Neuronal stem cell (in vitro differentiated cells): Measurements from ENCODE around the gene LYSMD2.

Experiments
- DNase-seq: peaks from one replicate; pipeline ENCODE4 v3.0.0-alpha.2; 2013; ENCODE audit warnings: low spot score
- H2AFZ ChIP-seq: one replicate; pipeline ENCODE4 v1.6.1; 2013; ENCODE audit warnings: mild to moderate bottlenecking, low read length, inconsistent platforms
- H2AK5ac ChIP-seq: 2 replicates; pipeline ENCODE4 v1.6.1; 2013; ENCODE audit warnings: low read depth, mild to moderate bottlenecking, inconsistent platforms, low read length, moderate library complexity, mixed read lengths
- H2BK120ac ChIP-seq: 2 replicates; pipeline ENCODE4 v1.6.1; 2013; ENCODE audit warnings: low read depth, mild to moderate bottlenecking, inconsistent platforms, low read length, moderate library complexity, mixed read lengths
- H2BK12ac ChIP-seq: one replicate; pipeline ENCODE4 v1.6.1; 2013; ENCODE audit warnings: low read length, inconsistent platforms
- H2BK15ac ChIP-seq: 2 replicates; pipeline ENCODE4 v1.6.1; 2013; ENCODE audit warnings: mild to moderate bottlenecking, low read length, inconsistent platforms, mixed read lengths
- H2BK5ac ChIP-seq: one replicate; pipeline ENCODE4 v1.6.1; 2013; ENCODE audit warnings: inconsistent platforms, mild to moderate bottlenecking, low read length, moderate library complexity
- H3K14ac ChIP-seq: one replicate; pipeline ENCODE4 v1.6.1; 2013; ENCODE audit warnings: low read length, inconsistent platforms
- H3K18ac ChIP-seq: 2 replicates; pipeline ENCODE4 v1.6.1; 2013; ENCODE audit warnings: low read length, inconsistent platforms
- H3K23ac ChIP-seq: 2 replicates; pipeline ENCODE4 v1.6.1; 2013; ENCODE audit warnings: low read depth, mild to moderate bottlenecking, mixed read lengths, low read length, inconsistent platforms; ENCODE audit not compliant: poor library complexity
- H3K27ac ChIP-seq: replicated peaks from 3 replicates; pipeline ENCODE4 v1.5.1; 2013; ENCODE audit warnings: low read length, inconsistent platforms
- H3K27me3 ChIP-seq, 3 experiments: 2 replicates each; pipeline ENCODE4 v1.6.1; 2013; ENCODE audit warnings: low read length in 3 of 3, mild to moderate bottlenecking in 2 of 3, inconsistent platforms in 1 of 3, low read depth in 1 of 3, mixed read lengths in 1 of 3, moderate library complexity in 1 of 3; ENCODE audit not compliant: control insufficient read depth in 3 of 3, insufficient read depth in 3 of 3
- H3K36me3 ChIP-seq, 2 donors: replicated peaks in 1 of 2; 2 replicates each; pipeline ENCODE4 v1.6.1; 2013; ENCODE audit warnings: low read length in 2 of 2; ENCODE audit not compliant: control insufficient read depth in 2 of 2, insufficient read depth in 2 of 2
- H3K4ac ChIP-seq: 2 replicates; pipeline ENCODE4 v1.6.1; 2013; ENCODE audit warnings: inconsistent platforms, mild to moderate bottlenecking, low read length, moderate library complexity
- H3K4me1 ChIP-seq, 2 donors: 1 replicate in 1 of 2; 2 replicates in 1 of 2; pipeline ENCODE4 v1.6.1; 2013; ENCODE audit warnings: low read length in 2 of 2, low read depth in 1 of 2; ENCODE audit not compliant: control insufficient read depth in 2 of 2, insufficient read depth in 1 of 2
- H3K4me2 ChIP-seq: one replicate; pipeline ENCODE4 v1.6.1; 2013; ENCODE audit warnings: mild to moderate bottlenecking, low read length, inconsistent platforms; ENCODE audit not compliant: insufficient read depth, poor library complexity, severe bottlenecking
- H3K4me3 ChIP-seq, 2 donors: 2 replicates each; pipeline ENCODE4 v1.5.1; 2013; ENCODE audit warnings: low read length in 2 of 2, mild to moderate bottlenecking in 2 of 2, inconsistent platforms in 1 of 2, moderate library complexity in 1 of 2
- H3K79me1 ChIP-seq: one replicate; pipeline ENCODE4 v1.6.1; 2013; ENCODE audit warnings: low read depth, mild to moderate bottlenecking, inconsistent platforms, low read length, moderate library complexity
- H3K9ac ChIP-seq: one replicate; pipeline ENCODE4 v1.6.1; 2013; ENCODE audit warnings: mild to moderate bottlenecking, low read depth, low read length, inconsistent platforms; ENCODE audit not compliant: poor library complexity
- H3K9me3 ChIP-seq, 2 donors: replicated peaks in 1 of 2; 2 replicates each; pipeline versions ENCODE3 to v1.6.1; 2013; ENCODE audit warnings: low read length in 2 of 2, mild to moderate bottlenecking in 2 of 2, inconsistent platforms in 1 of 2, low read depth in 1 of 2, mixed read lengths in 1 of 2, moderate library complexity in 1 of 2; ENCODE audit not compliant: control insufficient read depth in 2 of 2, insufficient read depth in 1 of 2
- H4K8ac ChIP-seq: one replicate; pipeline ENCODE4 v1.6.1; 2013; ENCODE audit warnings: low read depth, mild to moderate bottlenecking, inconsistent platforms, low read length, moderate library complexity
- H4K91ac ChIP-seq: one replicate; pipeline ENCODE4 v1.6.1; 2013; ENCODE audit warnings: low read length, low read depth, mild to moderate bottlenecking, inconsistent platforms; ENCODE audit not compliant: poor library complexity
- WGBS, 2 donors: extraction: QIAGEN DNeasy Blood & Tissue Kit; methylation state at CpG; one replicate each; pipeline ENCODE4 v1.1.7; 2013; ENCODE audit warnings: missing lambda C conversion rate in 2 of 2, mixed read lengths in 1 of 2; ENCODE audit not compliant: insufficient read length in 2 of 2, insufficient replicate concordance in 1 of 2; ENCODE audit errors: extremely low coverage in 2 of 2; 5-methylcytosine and 5-hydroxymethylcytosine counted together

Gene LYSMD2

GRCh38 chr15:51709031-51709430 is 28.4 kb downstream of the LYSMD2 start:
- WGBS, 2 donors = no CpG with 5 or more reads among the region's 5 CpGs
- no peaks in the 10 kb centered on the region for H3K79me1 ChIP-seq
- H3K9me3 ChIP-seq = no peaks in the 10 kb centered on the region
- H2BK15ac ChIP-seq = no peak overlapping the region
- H4K91ac ChIP-seq = no peak overlapping the region
- no peak overlapping the region for H3K18ac ChIP-seq
- H3K4ac ChIP-seq = no peak overlapping the region
- no peak overlapping the region for H2BK120ac ChIP-seq
- H3K4me3 ChIP-seq = no peak overlapping the region
- DNase-seq = no peak
- H3K27me3 ChIP-seq = no peaks in the 10 kb centered on the region
- no peak overlapping the region for H2AFZ ChIP-seq
- no peak overlapping the region for H4K8ac ChIP-seq
- no peak overlapping the region for H3K9ac ChIP-seq
- no peaks in the 10 kb centered on the region for H3K4me1 ChIP-seq
- no peak overlapping the region for H2BK12ac ChIP-seq
- no peaks in the 10 kb centered on the region for H3K36me3 ChIP-seq
- H3K27ac ChIP-seq = no peak overlapping the region
- no peak overlapping the region for H3K23ac ChIP-seq
- no peak overlapping the region for H3K4me2 ChIP-seq
- H2BK5ac ChIP-seq = no peak overlapping the region
- no peak overlapping the region for H2AK5ac ChIP-seq
- H3K14ac ChIP-seq = no peak overlapping the region

GRCh38 chr15:51708013-51708412 is 29.4 kb downstream of the LYSMD2 start:
- no peak overlapping the region for H2BK12ac ChIP-seq
- no peak overlapping the region for H3K18ac ChIP-seq
- no peak overlapping the region for H3K4ac ChIP-seq
- no peaks in the 10 kb centered on the region for H3K4me1 ChIP-seq
- H2AK5ac ChIP-seq = no peak overlapping the region
- no peak overlapping the region for H3K9ac ChIP-seq
- no CpG with 5 or more reads among the region's 5 CpGs for WGBS, 2 donors
- DNase-seq = no peak
- no peaks in the 10 kb centered on the region for H3K36me3 ChIP-seq
- H2AFZ ChIP-seq = no peak overlapping the region
- no peaks in the 10 kb centered on the region for H3K79me1 ChIP-seq
- H3K4me3 ChIP-seq = no peak overlapping the region
- no peak overlapping the region for H2BK15ac ChIP-seq
- H3K9me3 ChIP-seq = no peaks in the 10 kb centered on the region
- no peak overlapping the region for H3K27ac ChIP-seq
- no peak overlapping the region for H4K91ac ChIP-seq
- no peaks in the 10 kb centered on the region for H3K27me3 ChIP-seq
- no peak overlapping the region for H3K23ac ChIP-seq
- H4K8ac ChIP-seq = no peak overlapping the region
- no peak overlapping the region for H2BK120ac ChIP-seq
- no peak overlapping the region for H3K4me2 ChIP-seq
- no peak overlapping the region for H2BK5ac ChIP-seq
- no peak overlapping the region for H3K14ac ChIP-seq

- Histone ChIP-seq H3K9me3 (no peaks in the 10 kb centered on the region), H2AFZ (no peak overlapping the region), H2BK12ac (no peak overlapping the region), H3K9ac (no peak overlapping the region), H4K8ac (no peak overlapping the region), H3K36me3 (no peaks in the 10 kb centered on the region), H3K18ac (no peak overlapping the region), H3K14ac (no peak overlapping the region), H3K79me1 (no peaks in the 10 kb centered on the region), H2BK15ac (no peak overlapping the region), H3K27me3 (no peaks in the 10 kb centered on the region), H2BK120ac (no peak overlapping the region), H3K23ac (no peak overlapping the region), H2AK5ac (no peak overlapping the region), H3K4me2 (no peak overlapping the region), H3K27ac (no peak overlapping the region), H3K4me1 (no peaks in the 10 kb centered on the region), H2BK5ac (no peak overlapping the region), H3K4ac (no peak overlapping the region), H3K4me3 (no peak overlapping the region), H4K91ac (no peak overlapping the region)
- no CpG with 5 or more reads among the region's 2 CpGs for WGBS, 2 donors
- no peak for DNase-seq
These were observed 30.4 kb downstream of the LYSMD2 start for GRCh38 chr15:51706926-51707608.

- no CpG with 5 or more reads among the region's 5 CpGs for WGBS, 2 donors
- Histone ChIP-seq H3K4me1 (no peaks in the 10 kb centered on the region), H3K27ac (no peak overlapping the region), H2BK5ac (no peak overlapping the region), H3K4me3 (no peak overlapping the region), H3K79me1 (no peaks in the 10 kb centered on the region), H3K18ac (no peak overlapping the region), H3K9me3 (no peaks in the 10 kb centered on the region), H2AFZ (no peak overlapping the region), H3K4me2 (no peak overlapping the region), H3K27me3 (no peaks in the 10 kb centered on the region), H2AK5ac (no peak overlapping the region), H4K91ac (no peak overlapping the region), H2BK12ac (no peak overlapping the region), H3K23ac (no peak overlapping the region), H3K9ac (no peak overlapping the region), H3K4ac (no peak overlapping the region), H3K14ac (no peak overlapping the region), H2BK15ac (no peak overlapping the region), H3K36me3 (no peaks in the 10 kb centered on the region), H2BK120ac (no peak overlapping the region), H4K8ac (no peak overlapping the region)
- DNase-seq = no peak
These were observed 31.2 kb downstream of the LYSMD2 start for GRCh38 chr15:51706291-51706690.
